NCI-H82 treated with DMSO at 0.1 percent for 48 hours (cell line): ENCODE measurements around the gene P3H2.

Experiments
- DNase-seq: peaks from one replicate; lab custom pipeline; 2025; ENCODE audit not compliant: unreplicated experiment; lab: John Stamatoyannopoulos, UW

Gene P3H2

DNA sequence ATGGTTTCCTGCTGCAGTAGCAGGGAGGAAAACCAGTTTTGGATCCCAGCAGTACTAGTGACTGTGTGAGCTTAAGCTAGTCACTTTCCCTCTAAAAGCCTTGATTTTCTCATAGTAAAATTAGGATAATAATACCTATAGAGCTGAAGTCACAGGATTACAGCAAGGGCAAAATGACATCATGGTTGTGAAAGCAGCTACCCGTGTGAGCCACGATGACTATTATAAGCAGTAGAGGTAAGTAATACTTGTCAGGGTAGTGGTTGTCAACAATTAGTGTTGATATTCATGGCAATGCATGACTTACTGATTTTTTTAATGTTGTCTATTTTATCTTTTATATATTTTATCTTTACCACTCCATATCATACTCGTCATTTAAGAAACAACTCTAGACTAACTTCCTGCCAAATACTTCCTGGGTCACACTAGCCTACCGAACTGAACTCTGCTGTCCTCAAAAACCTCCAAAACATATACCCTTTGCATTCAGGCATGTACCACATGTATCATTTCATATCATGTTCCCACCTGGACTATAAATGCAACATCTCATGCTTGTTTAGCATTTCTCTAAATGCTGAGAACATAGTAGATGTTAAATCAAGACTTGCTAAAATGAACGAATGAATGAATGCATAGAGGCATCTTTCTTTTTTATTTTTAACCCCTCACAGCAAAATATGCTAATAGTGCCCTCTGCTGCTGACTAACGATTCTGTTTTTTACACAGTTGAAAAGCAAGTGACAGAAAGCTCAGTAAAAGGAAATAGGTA is 172.6 kb downstream of the P3H2 start:
- no peak for DNase-seq

DNA sequence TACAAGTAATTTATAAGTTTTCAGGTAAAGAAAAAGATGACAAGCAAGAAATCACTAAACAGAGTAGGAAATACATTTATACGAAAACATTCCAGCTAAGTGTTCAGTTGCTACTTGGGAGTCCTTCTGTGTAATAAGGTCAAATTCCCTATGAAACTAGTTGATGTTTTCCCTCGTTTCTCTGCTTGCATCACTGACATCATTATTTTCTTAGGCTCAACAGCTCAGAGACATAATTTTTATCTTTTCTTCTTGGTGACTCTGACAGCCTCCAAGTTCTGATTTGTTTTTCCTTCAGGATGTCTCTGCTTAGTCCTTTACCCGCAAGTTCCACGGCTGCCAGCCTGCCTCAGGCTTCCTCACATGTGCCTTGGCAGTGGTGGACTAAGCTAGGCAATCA is 173.6 kb downstream of the P3H2 start:
- DNase-seq = no peak

DNA sequence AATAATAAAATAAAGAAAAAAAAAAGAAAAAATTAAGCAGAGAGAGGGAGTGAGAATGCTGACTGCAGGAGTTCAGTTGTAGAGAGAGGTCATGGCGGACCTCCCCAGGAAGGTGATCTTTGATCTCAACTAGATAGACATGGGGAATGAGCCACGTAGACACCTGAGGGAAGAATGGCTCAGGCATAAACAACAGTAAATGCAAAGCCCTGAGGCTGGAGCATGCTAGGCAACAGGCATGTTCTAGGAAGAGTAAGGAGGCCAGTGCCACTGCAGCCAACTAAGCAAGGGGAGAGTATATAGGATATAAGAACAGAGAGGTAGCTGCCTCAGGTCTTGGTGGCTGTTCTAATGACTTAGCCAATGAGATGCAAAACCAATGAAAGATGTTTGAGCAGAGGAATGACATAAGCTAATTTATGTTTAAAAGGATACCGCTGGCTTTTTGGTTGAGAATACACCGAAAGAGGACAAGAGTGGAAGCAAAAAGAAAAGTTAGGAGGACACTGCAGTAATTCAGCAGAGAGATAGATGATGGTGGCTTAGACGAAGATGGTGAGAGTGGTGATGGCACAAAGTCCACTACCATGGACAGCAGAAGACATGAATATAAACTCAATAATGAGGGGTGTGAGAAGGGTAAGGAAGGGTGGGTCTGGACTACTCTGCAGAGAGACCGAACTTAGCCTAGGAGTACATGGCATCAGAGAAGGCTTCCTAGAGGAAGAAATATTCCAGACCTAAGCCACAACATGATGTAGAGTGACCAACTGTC is 174.6 kb downstream of the P3H2 start:
- DNase-seq = no peak

DNA sequence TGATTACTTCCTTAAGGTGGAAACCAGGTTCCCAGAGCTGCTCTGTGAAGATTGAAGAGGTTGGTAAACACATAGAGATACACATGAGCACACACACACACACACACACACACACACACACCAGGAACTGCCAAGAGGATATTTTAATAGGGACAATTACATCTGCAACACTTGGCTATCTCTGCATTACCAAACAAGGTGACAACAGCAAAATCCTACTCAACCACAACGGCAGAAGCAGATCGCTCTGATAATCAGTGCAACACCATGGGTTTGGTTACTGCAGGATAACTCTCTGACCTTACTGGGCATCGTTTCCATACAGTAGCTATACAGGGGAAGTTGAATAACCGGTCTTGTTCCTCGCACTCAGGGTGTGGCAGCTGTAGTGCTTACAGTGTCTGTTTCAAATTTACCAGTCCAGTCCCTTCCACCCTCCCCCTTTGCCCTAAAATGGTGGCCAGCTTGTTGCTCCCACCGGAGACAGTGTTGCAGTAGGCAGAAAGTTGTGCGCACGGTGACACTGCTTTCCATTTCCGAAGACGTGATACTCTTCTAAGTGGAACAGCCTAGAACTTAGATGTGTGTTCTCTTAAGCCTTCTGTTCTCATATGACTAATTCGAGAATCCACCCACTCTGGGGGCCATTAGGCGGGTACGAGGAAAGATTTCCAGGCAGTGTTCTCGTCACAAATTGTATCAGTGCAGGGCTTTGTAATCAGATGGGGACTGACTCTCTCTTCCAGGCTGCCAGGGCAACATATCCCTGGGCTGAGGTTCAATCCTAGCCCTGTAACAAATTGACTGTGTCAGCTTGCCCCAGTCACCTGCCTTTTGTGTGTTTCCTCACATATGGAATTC is 176.2 kb downstream of the P3H2 start:
- DNase-seq = no peak

DNA sequence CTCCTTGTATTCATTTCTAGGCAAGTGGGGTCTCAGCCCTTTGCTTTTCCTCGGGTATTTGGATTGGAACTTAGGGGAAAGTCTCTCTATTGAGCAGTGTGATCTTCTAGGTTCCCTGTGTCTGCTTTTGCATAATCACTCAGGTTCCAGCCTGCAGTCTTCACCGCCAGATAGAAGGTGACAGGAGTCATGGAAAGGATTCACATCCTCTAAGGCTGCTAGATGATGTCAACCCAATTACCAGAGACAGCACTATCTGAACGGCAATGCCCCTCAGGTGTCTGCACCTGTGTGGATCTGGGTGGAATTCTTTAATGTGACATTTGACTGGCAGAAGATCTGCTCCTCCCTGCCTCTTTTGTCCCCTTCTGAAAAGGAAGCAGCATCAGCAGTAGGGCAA is 177.7 kb downstream of the P3H2 start:
- DNase-seq = no peak

DNA sequence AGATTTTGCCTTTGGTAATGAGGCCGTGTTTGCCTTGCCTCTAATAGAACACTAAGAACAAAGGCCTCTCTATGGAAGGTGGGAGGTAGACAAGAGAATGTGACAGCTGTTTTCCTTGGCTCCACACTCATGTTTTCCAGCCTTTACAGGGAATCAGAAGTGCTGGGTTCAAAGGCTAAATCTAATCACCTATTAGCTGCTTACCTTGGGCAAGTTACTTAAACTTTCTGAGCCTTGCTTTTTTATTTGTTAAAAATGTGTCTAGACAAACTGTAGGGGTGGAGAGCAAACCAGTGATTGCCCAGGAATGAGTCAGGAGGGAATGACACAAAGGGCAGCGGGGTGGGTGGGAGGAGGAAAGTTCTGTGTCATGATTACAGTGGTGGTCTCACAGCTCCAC is 179.0 kb downstream of the P3H2 start:
- DNase-seq = no peak

DNA sequence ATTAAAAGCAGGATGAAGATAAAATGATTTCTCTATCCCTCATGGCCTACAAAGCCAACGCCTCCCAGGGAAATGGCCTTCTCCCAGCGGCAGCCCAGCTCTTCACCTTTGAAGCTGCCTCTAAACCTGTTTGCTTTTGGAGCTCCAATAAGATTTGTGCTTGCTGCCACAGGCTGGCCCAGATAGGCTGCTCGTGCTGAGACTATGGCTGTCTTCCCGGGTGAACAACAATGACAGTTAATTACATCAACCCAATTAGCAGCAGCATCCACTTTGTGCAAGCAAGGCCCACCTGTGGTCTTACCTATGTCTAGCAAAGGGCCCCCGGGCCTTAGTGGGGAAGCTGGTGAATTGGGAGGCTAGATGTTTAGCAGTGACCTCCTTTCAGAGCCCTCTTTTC is 179.6 kb downstream of the P3H2 start:
- DNase-seq = no peak

DNA sequence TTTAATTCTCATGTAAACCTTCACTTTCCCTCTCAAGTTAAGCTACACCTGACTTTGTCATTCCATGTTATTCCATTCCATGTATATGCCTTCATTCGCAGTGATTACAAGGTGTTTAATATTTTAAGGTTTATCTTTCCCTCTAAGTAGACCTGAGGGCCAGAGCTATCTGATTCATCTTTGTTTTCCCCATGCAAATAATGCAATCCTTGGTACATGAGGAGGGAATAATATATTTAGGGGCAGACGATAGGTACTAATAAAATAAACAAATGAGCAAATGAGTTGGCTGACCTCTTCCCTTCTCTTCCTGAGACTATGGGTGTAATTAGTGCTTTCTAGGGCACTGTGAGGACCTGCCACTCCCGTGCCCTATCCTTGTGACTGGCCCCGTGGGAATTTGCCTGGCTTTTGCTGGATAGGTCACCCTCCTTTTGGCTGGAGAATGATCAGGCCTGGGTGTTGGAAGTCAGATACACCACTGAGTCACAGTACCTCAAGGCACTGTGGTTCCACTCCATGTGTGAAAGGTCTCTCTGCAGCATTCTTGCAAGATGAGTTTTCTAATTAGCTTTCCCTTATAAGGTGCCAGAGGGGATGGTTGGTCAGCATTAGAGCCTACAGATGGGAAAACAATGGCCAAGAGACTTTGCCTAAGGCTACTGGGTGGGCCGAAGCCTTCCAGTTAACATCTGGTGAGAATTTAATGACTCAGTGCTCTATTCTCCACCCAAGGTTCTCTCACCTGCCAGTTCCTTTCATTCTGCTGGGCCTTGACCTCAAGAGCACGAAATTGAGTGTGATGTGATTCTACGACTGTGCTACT is 183.2 kb downstream of the P3H2 start:
- DNase-seq = no peak

DNA sequence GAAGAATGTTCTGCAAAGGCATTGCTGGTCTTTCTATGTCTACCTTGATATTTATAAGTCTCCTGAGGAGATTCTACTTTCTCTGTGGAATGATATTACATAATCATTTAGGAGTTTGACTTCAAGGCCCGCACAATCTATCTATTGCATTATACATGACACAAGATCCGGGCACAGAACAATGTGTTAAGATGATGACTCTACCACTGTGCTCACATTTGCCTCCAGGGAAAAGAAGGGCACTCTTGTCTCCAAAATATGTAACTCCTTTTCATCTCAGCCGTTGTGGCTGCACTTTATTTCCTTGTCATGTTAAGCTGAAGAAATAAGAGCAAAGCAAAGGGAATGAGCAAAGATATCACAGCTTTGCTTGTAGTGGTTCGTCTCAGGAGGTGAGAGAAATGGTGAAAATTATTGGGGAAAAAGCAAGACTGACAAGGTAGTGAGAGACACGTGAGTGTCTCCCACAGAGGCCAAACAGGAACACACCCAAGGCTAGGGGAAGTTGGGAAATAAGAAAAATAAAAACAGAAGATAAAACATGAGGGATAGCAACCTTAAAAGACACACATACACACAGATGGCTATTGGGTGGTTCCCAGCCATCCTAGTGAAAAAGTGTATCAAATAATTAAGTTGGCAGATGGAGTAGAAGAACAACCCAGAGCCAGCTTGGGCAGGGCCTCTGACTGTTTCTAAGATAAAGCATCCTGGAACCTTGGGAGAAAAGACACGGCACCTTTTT is 184.3 kb downstream of the P3H2 start:
- DNase-seq = no peak

DNA sequence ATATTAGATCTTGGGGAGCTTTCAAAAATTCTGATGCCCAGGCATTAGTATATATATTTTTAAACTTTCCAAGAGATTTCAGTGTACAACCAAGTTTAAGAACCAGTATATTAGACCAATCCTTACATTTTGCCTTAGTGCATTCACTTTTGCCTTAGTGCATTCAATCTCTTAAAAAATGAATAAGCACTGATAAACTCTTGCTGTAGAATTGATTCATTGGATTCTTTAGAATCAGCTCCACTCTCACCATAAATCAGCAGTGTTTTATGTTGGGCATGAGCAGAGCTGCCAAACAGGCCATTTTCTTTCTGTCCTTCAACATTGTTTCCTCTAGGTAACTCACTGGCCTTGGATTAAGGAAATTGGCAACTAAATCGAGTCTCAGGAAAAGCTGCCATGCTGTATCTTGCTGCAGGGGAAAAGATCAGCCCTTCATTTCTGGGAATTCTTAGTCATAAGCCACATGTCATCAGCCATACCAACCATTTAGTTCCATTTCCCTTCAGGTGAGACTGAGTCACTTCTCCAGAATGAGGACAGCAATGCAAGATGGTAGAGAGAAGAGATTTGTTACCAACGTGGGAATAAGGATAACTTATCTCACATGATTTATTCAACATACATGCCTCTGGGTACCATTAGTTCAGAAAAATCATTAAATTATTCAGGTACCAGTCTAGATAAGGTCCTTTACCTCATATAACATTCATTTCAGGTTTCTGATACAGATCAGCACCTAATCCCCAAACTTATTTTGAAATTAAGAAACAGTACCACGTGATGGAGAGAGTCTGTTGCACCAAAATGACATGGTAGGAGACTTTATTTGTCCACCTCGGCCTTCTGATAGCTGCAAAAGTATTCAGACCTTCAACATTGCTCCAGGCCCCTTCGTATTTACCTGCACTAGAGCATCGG is 192.5 kb downstream of the P3H2 start:
- no peak for DNase-seq

DNA sequence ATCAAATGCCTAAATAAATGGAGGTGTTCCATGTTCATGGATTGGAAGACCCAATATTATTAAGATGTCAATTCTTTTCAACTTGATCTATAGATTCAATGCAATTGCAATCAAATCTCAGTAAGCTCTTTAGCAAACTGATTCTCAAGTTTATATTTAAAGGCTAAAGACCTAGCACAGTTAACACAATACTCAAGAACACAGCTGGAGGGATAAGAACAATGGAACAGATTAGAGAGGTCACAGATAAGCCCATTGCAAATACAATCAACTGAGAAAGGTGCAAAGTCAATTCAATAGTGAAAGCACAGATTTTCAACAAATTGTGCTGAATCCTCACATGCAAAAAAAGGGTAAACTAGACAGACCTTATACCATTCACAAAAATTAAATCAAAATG is 198.9 kb downstream of the P3H2 start:
- no peak for DNase-seq

DNA sequence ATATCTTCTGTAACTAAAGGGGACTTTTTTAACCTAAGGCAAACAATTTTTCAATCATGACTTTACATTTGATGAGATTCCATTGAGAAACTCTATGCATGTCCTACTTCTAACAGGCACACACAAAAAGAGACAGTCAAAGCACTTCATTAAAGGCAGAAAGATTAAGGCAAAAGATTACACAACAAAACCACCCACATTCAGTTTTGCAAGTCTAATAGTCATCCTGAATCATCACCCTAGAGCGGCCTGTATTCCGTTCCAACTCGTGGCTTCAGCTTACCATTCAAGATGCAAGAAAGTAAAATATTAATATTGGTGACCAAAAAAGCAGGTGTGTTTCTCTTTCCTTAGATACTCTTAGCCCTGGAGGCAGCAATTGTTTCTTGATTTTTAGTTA is 205.9 kb downstream of the P3H2 start:
- DNase-seq = no peak

DNA sequence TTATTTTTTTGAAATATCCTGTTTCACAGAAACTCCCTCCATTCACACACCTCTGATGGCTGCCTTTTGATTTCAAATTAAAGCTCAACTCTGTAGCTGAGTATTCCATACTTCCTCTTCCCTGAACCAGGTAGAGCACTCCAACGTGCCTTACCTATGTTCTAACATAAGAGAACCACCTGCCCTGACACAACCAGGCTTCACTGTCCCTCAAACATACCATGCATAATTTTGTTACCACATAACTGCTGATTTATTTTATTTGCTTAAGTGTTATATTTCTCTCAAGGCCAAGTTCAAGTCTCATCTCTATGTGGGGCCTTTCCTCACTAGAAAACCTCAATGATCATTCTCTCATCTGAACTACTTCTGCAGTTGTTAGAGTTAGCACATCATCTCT is 209.7 kb downstream of the P3H2 start:
- DNase-seq = no peak

DNA sequence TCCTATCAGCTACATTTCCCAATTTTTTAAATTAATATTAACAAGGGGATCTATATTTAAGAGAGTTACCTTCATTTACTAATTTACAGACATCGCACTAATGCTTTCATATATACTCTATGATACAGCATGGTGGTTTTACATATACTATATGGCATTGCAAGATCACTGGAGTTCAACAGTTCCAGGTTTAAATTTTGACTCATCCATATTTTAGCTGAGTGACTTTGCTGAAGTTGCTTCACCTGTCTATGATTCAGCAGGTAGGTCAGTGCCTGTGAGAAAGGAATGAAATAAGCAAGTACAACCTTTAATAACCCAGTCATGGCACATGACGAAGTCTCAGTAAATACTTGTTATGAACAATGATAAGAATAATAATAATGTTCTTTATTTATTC is 211.1 kb downstream of the P3H2 start:
- no peak for DNase-seq

DNA sequence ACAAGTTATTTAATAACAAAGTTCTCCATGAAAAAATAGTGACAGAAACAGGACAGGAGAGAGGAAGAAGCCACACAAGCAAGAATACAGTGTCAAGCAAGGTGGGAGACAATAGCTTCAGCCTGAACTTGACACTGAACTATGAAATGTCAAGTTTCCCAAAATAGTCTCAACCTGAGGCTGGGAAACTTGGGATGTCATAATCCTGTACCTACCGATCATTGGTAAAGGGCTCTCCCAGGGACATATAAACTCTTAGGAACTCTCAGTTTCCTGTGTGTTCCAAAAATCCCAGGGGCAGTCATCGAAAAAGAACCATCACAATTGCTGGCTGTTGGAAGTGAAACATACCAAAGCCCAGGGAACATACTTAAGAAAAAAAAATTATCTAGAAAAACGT is 211.6 kb downstream of the P3H2 start:
- DNase-seq = no peak

DNA sequence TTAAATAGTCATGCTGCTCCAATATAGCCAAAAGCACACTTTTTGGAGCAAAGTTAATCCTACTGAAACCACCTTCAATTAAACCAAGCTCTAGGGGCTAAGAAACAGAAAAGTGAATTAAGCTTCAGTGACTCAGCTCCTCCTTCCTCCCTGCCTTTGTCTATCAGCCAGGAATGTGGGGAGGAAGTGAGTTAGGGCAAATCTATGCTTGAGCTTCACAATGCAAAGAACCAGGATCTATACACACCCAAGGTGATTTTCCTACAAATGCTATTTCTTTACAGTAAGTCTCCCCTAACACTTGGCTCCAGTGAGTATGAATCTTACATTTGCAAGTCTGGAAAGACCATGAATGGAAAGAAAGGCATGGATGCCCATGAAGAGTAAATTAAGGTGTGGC is 212.1 kb downstream of the P3H2 start:
- no peak for DNase-seq

DNA sequence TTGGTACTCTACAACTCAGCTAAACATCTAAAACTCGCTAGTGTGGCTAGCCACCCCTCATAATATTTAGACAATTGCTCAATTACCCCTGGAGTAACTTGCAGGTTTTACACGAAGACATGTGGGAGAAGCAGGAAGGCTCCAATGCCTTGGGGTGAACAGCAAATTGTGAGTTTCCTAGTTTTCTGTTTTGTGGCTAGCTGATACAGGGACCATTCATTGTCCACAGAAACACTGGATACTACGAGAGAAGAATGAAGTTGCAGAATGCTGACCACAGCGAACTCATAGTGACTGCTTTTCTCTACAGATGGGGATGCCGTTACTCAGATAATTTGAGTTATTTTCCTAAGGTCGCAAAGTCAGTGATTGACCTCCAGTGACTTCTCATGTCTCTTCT is 212.9 kb downstream of the P3H2 start:
- no peak for DNase-seq
